D721Med (cell line): ENCODE results near the gene ZNF622.

ENCODE experiments used
- DNase-seq: peaks from one replicate; pipeline ENCODE4 v3.0.0; 2011; ENCODE audit warnings: low spot score; ENCODE audit not compliant: insufficient read length
- FAIRE-seq: peaks from 2 replicates; lab custom pipeline; 2011; peaks lifted over from hg19 to GRCh38; lab: Jason Lieb, UNC
- CTCF ChIP-seq: IDR thresholded peaks from 2 replicates; pipeline ENCODE4 v1.5.1; 2012; ENCODE audit warnings: mild to moderate bottlenecking, control low read depth; ENCODE audit not compliant: insufficient read depth; ENCODE audit errors: missing control alignments

Gene ZNF622

GRCh38 chr5:16489322-16489791 is 23.8 kb upstream of the ZNF622 start:
- no peak for FAIRE-seq
- TF ChIP-seq CTCF: peak; percentile 86
- DNase-seq: no peak

GRCh38 chr5:16487456-16487855 is 21.9 kb upstream of the ZNF622 start:
- FAIRE-seq (no peak), DNase-seq (no peak)
- no peak for TF ChIP-seq CTCF

- no peak for DNase-seq
- TF ChIP-seq CTCF: no peak
- no peak for FAIRE-seq
These were observed 21.1 kb upstream of the ZNF622 start for GRCh38 chr5:16486711-16487111.

GRCh38 chr5:16485656-16486055 is 20.1 kb upstream of the ZNF622 start:
- FAIRE-seq: no peak
- no peak for TF ChIP-seq CTCF
- DNase-seq: no peak

- TF ChIP-seq CTCF: no peak
- no peak for DNase-seq
- FAIRE-seq: no peak
These were observed 18.5 kb upstream of the ZNF622 start for GRCh38 chr5:16484081-16484480.

- FAIRE-seq: no peak
- no peak for DNase-seq
- TF ChIP-seq CTCF: no peak
These were observed 17.8 kb upstream of the ZNF622 start for GRCh38 chr5:16483361-16483760.

GRCh38 chr5:16482891-16483290 is 17.3 kb upstream of the ZNF622 start:
- no peak for FAIRE-seq
- DNase-seq: no peak
- TF ChIP-seq CTCF: no peak
